HG03342 (cell line): ENCODE data around the gene RAB1B.
"Not testable (repeated sequence)": the region's sequence is repeated elsewhere in the genome, so short reads cannot be mapped to it uniquely, and the experiment has no call there.

Source experiments
- ATAC-seq: cut with Tn5 transposase; IDR thresholded peaks from one replicate; pipeline ENCODE4 v1.9.1; 2021; ENCODE audit warnings: mild to moderate bottlenecking, moderate library complexity; ENCODE audit not compliant: unreplicated experiment

Gene RAB1B

DNA sequence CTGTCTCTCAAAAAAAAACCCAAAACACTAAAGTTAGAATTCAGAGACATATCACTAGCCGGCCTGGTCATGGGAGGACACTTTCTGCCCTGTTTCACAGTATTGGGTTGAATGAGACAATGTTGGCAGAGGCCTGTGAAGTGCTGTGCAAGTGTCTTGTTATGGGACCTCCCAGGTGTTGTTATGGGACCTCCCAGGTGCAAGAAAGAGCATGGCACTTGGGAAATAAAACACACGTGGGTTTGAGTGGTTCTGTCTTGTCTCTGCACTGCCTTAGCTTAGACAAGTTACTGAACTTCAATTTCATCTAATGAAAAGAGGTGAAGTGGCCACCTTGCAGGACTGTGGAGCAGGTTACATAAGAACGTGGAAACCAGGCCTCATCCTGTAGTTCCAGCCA, 28.9 kb upstream of the RAB1B start:
- ATAC-seq, result no peak

DNA sequence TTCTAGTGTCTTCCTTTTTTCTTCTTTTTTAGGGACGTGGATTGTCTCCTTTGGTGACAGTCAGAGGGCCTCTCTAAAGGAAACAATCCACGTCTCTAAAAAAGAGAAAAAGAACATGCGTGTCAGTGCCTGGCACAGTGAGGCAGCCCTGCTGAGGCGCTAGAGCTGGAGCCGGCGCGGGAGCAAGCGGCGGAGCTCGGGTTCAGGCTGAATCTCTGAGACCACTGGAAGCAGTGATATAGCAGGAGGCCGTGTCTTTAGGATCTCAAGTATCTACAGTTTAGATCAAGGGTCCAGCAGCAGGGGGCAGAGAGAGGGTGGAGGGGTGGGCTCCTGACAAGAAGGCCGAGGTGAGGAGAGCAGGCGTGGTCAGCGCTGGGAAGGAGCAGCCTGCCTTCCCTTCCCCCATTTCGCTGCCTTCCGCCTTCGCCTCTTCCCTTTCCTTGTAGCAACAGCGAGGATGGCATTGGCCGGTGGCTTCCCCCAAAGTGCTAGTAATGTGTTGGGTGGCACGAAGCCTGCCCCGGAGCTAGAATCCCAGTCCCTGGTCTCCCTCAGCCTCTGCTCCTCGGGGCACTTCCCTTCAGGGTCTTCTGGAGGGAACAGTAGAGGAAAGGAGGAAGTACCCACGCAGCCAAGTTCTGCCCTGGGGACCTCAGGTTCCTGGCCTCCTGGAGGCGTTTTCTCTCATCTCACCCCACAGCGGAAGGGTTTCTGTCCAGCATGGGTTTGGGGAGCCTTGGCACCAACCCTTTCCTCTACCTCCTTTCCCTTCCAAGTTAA, 28.2 kb upstream of the RAB1B start:
- no peak for ATAC-seq

DNA sequence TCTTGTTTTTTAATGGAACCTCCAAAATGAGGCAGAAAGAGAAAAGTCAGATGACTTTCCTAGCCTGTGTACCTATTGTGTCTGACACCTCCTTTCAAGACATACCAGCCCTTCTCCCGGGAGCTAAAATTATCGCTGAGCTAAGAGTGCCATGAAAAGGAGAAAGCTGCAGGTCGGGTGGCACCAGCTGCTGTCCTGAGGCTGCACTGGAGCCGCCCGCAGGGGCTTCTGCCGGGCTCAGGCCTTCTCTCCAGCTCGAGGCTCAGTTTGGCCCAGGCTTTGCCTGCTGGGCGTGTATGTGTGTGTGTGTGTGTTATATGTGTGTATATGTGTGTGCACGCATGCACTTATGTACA, 27.7 kb upstream of the RAB1B start:
- ATAC-seq, result no peak

DNA sequence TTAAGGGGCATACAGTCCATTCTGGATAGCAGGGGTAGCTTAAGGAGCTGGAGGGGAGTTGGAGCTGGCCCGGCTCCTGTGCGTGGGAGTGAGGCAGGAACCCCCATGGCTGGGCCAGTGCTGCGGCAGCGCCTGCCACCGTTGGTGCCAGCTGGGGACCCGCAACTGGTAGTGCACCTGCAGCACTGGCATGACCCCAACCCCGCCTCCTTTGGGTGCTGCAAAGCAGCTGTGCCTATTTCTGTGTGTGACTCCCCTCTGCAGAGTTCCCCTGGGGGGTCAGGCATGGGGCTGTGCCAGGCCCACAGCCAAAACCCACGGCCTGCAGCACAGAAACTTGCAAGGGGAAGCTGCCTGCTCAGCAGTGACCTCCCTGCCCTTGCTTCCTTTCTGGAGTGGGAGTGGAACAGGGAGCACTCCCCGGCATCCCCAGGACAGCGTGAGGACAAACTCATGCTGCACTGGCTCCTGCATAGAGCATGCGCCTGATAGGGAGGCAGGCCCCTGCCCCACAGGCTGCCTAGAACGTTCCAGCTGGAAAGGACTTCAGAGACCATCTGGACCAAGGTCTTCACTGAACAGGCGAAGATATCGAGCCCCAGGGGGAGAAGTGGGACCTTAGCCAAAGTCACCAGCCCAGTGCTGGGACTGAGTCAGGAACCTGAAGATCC, 26.2 kb upstream of the RAB1B start:
- ATAC-seq, result no peak

DNA sequence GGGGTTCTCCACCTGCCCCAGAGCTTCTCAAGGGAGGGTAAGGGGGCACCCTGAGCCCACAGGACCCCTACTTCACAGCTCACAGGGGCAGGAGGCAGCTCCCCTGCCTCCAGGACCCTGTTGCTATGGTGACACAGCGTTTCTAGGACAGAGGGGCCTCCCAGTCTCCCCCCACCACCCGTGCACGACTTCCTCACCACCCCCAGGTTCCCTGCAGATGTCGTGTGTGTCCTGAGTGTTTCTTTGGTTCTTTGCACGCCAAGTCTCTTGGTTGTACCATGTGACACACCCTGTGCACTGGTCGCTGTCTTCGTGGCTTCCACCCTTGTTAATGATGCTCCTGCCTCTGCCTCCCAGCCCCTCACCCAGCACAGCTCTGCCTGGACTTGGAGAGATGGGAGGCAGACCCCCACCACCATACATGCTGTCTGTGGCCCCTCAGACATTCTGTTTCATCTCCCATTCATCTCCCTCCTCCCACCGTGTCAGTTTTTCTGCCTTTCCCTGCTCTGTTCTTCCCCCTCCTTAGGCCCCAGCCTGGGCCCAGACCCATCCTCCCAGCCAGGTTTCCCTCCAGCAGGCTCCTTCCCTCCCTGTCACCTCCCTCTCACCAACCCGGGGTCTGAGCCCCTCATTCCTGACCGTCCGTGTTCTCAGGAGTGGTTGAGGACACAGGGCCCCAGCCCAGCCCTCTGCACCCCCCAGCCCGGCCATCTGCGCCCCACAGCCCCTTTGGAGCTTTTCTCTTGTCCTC, 24.5 kb upstream of the RAB1B start:
- ATAC-seq, result no peak

DNA sequence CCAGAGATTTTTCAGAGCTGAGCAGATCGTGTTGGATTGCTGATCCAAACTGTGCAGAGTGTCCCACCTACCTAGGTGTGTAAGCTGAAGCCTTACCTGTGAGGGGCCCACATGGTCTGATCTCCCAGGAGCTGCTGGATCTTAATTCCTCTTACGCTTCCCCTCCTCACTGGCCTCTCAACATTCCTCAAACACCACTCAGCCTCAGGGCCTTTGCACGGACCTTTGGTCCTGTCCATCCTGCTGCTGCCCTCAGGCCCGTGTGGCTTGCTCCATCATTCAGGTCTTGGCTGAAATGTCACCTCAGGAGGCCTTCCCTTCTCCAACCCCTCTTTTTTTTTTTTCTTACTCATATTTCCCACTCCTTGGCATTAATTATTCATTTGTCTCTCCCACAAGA, 21.1 kb upstream of the RAB1B start:
- no peak for ATAC-seq

DNA sequence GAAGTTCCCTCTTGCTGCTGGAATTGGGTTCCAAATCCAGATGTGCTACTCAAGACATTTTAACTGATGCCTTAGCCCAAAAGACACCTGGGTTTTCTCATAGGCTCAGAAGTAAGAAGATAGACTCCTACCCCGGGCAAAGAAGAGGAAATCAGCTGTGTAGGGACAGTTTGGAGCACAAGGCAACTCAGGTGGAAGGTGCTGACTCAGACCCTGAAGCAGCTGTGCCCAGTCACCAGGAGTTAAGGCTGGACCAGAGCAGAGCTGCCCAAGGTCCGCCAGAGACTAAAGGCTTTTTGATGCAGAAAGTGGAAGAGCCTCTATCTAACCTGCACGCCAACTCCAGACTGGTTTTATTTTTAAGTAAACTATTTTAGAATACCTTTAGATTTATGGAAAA, 20.6 kb upstream of the RAB1B start:
- ATAC-seq, result no peak

DNA sequence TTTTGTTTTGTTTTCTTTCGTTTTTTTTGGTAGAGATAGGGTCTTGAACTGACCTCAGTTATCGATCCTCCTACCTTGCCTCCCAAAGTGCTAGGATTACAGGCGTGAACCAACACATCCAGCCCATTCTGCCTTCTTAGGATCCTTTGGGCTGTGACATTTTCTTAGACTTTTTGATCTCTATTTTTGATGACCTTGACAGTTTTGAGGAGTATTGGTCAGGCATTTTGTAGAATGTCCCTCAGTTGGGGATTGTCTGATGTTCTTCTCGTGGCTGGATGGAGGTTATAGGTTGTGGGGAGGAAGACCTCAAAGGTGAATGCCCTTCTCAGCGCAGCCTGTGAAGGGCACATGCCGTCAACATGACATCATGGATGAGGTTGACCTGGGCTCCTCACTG, 19.5 kb upstream of the RAB1B start:
- ATAC-seq, result no peak

DNA sequence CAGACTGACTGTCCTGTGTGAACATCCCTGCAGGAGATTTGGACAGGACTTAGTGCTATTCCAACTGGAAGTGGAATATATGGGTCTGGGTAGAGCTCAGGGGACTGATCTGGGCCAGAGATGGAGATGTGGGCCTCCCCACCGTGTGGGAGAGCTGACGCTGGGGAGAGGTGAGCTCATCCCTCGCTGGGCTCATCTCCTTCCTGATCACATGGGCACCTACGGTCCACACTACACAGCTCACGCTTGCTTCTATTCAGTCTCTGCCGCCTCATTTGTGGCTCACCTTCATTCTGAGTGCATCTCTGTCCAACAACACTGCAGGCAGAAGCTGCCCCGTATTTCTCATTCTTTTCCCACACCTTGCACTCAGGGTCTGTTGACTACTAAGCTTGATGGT, 16.6 kb upstream of the RAB1B start:
- ATAC-seq, result no peak

DNA sequence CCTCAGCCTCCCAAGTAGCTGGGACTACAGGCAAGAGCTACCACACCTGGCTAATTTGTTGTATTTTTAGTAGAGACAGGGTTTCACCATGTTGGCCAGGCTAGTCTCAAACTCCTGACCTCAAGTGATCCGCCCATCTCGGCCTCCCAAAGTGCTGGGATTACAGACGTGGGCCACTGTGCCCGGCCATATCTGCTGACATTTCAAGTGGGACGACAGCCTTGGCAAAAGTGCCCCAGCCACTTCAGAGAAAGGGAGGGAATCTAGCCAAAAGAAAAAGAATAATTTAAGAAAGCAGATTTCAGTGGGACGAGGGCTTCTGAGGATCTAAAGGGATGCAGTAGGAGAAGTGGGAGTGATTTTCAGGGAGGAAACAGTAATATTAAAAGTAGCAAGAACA, 15.4 kb upstream of the RAB1B start:
- ATAC-seq, result not testable (repeated sequence)

DNA sequence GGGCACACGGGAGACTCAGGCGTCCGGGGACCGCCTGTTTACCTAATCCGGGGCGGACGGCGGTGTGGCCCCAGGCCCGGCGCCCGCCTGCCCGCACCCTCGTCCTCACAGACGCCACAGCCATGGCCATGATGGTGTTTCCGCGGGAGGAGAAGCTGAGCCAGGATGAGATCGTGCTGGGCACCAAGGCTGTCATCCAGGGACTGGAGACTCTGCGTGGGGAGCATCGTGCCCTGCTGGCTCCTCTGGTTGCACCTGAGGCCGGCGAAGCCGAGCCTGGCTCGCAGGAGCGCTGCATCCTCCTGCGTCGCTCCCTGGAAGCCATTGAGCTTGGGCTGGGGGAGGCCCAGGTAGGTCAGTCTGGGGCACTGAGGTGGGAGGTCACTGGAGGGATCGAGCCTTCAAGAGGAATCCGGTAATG, 10.0 kb upstream of the RAB1B start:
- ATAC-seq, result no peak

DNA sequence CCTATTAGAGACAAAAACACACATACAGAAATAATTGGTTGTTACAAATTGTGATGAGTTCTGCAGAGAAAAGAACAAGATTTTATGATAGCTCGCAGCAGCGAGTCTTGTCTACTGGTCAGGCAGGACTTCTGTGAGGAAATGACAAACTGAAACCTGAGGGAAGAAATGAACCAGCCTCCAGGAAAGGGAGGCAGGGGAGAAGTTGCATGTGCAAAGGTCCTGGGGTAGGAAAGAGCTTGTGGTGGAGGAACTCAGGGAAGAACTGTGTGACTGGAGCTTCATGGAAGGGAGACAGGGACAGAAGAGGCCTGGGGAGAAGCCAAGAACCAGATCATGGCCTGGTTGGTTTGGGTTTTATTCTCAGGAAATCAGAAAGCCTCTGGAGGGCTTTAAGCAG, 9.2 kb upstream of the RAB1B start:
- no peak for ATAC-seq

DNA sequence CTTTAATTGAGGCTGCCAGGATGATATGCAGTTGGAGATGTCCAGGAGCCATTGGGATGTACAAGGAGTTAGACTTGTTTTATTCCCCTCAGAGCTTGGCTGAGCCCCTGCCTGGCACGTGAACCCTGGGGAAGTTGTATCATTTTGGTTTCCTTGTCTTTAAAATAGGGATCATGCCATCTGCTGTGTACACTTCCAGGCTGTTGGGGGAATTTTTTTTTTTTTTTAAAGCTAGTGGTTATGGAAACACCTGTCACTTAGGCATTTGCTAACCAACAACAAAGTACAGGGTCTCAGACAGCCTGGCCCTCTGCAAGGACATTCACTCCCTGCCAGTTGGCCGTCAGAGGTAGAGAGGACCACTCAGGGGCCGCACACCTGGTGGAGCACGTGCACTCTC, 8.5 kb upstream of the RAB1B start:
- no peak for ATAC-seq

DNA sequence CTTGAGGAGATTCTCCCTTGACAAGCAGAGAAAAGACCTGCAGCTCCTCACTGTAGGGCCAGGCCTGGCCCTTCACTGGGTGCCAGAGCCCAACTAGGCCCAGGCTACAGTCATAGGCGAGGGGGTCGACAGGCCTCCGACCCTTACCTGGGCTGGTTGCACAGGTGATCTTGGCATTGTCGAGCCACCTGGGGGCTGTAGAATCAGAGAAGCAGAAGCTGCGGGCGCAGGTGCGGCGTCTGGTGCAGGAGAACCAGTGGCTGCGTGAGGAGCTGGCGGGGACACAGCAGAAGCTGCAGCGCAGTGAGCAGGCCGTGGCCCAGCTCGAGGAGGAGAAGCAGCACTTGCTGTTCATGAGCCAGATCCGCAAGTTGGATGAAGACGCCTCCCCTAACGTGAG, 6.9 kb upstream of the RAB1B start:
- no peak for ATAC-seq

DNA sequence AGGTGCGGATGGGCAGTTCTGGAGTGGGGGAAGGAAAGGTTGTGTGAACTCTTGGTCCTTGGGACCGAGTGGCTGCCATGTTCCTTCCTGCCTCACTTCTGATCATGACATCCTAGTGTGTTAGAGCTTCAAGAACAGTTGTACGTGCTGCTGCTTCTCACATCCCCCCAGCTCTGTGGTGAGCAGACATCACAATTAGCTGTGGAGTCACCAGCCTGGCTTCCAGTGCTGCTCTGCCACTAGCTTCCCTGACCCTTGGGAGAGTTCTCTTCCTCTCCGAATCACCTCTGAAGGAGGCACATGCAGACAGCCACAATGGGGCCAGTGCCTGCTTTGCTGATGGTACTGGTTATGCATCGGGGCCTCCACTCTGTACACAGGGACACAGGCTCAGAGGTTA, 6.2 kb upstream of the RAB1B start:
- no peak for ATAC-seq

DNA sequence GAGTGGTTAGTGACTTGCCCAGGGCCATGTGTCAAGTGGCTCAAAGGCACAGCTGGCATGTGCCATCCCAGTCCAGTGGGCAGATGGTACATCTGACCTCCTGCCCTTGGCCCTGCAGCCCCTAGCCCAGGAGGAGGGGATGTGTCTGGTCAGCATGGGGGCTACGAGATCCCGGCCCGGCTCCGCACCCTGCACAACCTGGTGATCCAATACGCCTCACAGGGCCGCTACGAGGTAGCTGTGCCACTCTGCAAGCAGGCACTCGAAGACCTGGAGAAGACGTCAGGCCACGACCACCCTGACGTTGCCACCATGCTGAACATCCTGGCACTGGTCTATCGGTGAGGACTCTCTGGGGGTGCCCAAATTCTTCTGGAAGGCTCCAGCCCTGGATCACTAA, 5.7 kb upstream of the RAB1B start:
- no peak for ATAC-seq

DNA sequence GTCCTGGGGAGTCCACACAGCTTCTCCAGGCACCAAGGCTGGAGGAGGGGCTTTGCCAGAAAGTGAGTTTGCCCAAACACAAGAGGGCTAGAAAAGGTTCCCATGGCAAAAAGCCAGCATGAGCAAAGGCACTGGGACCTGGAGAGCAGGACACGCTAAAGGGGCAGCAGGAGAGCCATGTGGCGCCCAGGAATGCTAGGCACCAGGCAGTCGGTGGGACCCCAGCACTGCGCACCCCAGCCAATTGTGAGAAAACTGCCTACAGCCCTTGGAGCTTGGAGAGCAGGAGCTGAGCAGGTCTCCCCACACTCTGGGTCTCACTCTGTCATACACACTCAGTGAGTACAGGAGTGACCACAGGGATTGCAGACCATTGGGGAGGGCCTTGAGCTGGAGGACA, 5.2 kb upstream of the RAB1B start:
- ATAC-seq, result no peak

DNA sequence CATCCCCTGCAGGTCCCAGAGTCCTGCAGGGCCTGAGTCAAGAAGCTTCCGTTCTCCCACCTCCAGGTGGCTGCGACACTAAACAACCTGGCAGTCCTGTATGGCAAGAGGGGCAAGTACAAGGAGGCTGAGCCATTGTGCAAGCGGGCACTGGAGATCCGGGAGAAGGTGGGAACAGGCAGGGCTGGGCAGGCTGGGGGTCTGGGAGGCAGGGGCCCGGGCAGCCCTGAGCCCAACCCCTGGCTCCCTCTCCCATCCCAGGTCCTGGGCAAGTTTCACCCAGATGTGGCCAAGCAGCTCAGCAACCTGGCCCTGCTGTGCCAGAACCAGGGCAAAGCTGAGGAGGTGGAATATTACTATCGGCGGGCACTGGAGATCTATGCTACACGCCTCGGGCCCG, 4.7 kb upstream of the RAB1B start:
- ATAC-seq, result no peak

DNA sequence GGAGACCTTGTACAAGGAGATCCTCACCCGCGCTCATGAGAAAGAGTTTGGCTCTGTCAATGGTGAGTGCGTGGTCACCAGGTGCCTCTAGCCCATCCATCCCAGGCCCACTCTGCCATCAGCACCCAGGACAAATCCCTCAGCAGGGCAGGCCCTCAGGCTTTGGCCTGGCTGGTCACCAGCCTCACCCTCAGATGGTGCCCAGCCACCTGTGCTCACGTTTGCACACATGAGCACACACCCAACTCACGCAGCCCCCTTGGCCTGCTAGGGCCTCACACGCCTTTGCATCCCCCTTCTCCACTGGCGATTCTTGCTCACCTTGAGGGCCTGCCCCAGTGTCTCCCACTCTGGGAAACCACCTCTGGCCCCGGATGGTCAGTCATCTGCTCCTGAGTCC, 4.1 kb upstream of the RAB1B start:
- ATAC-seq, result no peak

DNA sequence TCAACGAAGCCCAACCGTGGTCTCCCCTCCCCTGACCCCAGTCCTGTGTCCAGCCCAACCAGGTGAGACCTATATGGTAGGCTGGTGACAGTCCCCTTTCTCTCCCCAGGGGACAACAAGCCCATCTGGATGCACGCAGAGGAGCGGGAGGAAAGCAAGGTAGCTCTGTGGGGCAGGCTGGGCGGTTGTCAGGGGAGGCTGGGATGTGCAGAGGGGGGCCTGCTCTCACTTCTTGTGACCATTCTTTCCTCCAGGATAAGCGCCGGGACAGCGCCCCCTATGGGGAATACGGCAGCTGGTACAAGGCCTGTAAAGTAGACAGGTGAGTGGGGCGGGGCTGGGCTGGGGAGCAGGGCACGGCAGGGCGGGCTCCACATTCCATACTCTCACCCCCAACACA, 3.5 kb upstream of the RAB1B start:
- ATAC-seq, result no peak

DNA sequence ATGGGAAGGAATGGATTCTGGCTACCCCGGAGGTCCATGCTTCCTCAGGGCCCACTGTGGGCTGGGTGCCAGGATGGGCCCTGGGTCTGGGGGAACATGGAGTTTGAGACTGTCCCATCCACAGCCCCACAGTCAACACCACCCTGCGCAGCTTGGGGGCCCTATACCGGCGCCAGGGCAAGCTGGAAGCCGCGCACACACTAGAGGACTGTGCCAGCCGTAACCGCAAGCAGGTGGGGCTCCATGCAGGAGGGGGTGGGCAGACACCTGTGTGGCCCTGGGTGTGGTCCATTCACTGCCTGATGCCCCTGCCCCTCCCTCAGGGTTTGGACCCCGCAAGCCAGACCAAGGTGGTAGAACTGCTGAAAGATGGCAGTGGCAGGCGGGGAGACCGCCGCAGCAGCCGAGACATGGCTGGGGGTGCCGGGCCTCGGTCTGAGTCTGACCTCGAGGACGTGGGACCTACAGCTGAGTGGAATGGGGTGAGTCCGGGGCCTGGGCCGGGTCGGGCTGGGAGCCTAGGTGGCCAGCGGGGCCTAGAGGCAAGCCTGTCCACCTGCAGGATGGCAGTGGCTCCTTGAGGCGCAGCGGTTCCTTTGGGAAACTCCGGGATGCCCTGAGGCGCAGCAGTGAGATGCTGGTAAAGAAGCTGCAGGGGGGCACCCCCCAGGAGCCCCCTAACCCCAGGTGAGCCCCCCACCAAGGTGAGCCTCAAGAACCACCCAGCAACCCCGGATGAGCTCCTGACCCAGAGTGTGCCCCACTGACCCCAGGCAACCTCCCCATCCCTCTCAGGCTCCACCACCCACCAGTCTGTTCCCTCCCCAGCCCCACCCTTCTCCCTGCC, 2.7 kb upstream of the RAB1B start:
- no peak for ATAC-seq
